GM19025 (cell line): ENCODE data around the gene PCID2.

Experiments
- ATAC-seq: cut with Tn5 transposase; IDR thresholded peaks from one replicate; pipeline ENCODE4 v1.9.1; 2021; ENCODE audit warnings: mild to moderate bottlenecking, low read depth, moderate library complexity; ENCODE audit not compliant: unreplicated experiment

Gene PCID2

DNA sequence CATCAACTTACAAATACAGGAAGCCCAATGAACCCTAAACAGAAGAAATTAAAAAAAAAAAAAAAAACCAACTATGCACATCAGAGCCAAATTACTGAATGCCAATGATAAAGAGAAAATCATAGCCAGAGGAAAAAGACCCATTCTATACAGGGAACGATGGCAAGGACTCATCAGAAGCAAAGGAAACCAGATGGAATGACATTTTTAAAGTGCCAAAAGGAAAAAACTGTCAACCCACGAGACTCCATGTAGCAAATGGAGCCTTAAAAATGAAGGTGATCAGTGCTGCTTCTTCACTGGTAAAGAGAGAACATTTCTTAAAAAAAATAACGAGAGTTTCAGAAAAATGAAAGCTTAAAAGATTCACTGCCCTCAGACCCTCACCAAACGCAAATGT is 18.3 kb downstream of the PCID2 start:
- ATAC-seq: no peak

GRCh38 chr13:113187883-113188665 is 20.4 kb downstream of the PCID2 start:
- no peak for ATAC-seq

GRCh38 chr13:113187263-113187669 is 21.2 kb downstream of the PCID2 start:
- ATAC-seq: no peak

- ATAC-seq: peak; percentile 96
Measured at GRCh38 chr13:113186061-113186900, 22.2 kb downstream of the PCID2 start.

- ATAC-seq: no peak
Measured at GRCh38 chr13:113184568-113185440, 23.7 kb downstream of the PCID2 start.

DNA sequence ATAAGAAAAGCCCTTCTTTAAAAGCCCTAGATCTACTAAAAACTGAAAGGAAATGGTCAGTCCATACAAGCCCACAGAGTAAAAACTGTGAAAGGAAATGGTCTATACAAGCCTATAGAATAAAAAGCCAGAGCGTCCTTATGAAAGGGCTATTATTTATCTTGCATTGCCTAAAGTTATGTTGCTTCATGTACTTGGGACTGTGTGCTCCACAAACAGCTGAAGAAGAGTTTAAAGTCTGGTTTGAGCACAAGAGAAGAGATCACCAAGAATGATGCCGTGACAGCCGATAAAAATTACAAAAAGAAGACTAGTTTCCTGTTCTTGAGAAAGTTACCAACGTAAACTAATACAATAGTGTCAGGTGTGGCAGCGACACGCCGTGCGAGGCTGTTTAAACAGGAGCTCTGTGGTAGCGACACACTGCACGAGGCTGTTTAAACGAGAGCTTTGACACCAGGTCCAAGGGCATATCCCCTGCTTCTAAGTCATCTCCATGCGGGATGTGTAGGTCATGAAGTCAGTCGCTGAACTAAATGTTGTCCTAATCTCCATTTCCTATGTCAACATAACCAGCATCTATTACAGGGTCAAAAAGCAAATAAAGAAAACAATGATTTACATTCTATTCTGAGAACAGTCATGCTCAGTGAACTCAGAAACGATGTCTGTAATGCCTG is 24.9 kb downstream of the PCID2 start:
- ATAC-seq: no peak

DNA sequence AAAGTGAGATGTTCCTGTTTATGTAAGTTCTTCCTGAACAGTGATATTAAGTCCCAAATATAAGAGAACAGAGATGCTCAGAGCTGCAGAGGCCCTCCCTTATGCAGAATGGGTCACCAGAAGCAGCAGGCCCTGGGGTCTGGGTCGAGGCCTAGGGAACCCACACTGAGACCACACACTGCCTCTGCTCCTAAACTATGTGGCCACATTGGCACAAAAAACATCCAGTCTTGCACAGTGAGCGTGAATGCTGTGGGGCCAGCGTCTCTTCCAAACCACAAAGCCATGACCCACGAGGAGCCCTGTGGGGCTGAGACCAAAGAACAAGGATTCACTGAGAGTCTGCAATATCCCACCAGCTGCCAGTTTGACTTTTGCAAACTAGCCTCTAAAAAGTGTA is 26.4 kb downstream of the PCID2 start:
- ATAC-seq: no peak

GRCh38 chr13:113179374-113180230 is 28.9 kb downstream of the PCID2 start:
- ATAC-seq: no peak

- no peak for ATAC-seq
Measured at GRCh38 chr13:113178896-113179167, 29.6 kb downstream of the PCID2 start.

- no peak for ATAC-seq
Measured at GRCh38 chr13:113178070-113178895, 30.2 kb downstream of the PCID2 start.

GRCh38 chr13:113176822-113177221 is 31.6 kb downstream of the PCID2 start:
- no peak for ATAC-seq

DNA sequence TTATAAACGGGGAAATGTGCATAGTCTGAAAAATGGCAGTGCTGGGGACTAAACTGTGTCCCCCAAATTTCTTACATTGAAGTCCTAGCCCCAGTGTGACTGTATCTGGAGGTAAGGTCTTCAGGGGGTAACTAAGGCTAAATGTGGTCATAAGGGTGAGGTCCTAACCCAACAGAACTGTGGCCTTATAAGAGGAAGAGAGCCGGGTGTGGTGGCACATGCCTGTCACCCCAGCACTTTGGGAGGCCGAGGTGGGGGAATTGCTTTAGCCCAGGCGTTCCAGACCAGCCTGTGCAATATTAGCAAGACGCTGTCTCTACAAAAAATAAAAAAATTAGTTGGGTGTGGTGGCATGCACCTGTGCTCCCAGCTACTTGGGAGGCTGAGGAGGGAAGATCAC is 32.2 kb downstream of the PCID2 start:
- ATAC-seq: no peak

DNA sequence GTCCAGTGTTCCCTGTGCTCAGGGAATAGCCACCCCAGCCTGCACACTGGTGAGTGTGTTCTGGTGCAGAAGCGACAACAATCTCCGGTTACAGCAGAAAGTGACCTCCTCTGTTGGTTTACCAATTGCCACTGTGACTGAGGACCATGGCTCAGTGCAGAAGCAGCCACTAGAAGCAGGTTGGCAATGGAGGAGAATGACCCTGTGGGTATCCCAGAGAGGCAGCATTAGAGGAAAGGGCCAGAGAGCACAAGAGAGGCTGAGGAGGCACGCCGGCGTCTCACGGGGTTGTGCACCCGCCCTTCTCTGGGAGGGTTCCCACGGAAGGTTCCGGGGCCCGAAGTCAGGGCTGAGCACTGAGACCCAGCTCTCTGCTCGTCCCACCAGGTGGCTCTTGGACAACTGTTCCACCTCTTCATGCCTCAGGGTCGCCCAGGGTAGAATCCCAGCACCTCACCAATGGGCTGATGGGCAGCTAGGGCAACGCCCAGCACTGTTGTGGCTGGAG is 36.0 kb downstream of the PCID2 start:
- ATAC-seq: no peak

- ATAC-seq: no peak
Measured at GRCh38 chr13:113171250-113172125, 37.0 kb downstream of the PCID2 start.

GRCh38 chr13:113170511-113170910 is 38.0 kb downstream of the PCID2 start:
- ATAC-seq: no peak

- no peak for ATAC-seq
Measured at GRCh38 chr13:113169277-113170272, 38.9 kb downstream of the PCID2 start.
